MV-4-11 (cell line): Measurements from ENCODE around the gene CASS4.
A peak's percentile ranks its signal among the peaks of the same experiment; 100 is the strongest.

Experiments used
- DNase-seq: peaks from one replicate; lab custom pipeline; 2025; lab: John Stamatoyannopoulos, UW

Gene CASS4

DNA sequence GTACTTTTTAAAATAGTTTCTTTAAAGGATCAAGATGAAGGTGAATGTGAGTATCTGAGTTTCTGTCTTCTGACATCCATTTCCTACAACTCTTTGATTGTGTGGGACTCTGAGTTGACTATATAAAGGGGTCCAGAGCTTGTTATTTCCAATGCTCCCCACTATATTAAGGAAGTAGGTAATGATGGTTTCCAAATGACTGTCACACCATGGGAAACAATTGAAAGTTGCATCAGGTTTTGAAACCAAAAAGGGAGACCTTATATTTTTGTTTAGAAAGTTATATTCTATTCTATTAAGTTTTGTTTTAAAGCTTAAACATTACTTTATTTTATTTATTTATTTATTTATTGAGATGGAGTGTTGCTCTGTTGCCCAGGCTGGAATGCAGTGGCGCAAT, 11.2 kb downstream of the CASS4 start:
- DNase-seq = peak; percentile 48

DNA sequence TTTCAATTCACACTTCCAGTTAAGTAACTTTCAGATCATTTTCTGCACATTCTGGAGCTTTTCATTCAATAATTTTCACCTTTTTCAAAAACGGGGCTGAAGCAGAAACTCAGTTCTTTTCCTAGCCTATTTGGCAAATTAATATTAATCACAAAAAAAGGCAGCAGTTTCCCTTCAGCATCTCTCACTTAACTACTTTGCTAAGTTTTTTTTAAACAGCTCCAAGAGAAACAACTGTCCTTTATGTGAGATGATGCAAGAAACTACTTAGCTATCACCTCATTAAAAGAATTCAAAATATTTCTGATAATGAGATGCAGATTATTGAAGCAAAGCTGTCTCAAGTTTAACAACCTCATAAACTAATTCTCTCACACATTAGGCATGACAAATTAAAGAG, 11.8 kb downstream of the CASS4 start:
- no peak for DNase-seq

DNA sequence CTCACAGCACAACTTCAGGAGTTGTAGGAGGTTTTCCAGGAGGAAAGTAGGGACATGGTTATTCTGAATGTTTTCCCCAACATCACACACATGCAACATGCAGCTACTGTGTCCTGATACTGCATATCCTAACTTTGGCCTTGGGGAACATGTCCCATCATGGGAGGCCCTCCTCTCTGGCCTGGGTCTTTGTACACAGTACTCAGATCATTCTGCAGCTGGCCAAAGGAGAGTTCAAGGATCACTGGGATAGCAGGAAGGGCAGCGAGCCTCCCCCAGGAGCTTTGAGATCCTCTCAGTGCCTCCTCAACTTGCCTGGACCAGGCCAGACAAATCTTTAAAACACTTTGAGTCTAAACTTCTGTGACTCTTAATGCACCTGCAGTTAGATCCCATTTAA, 12.9 kb downstream of the CASS4 start:
- DNase-seq = no peak

GRCh38 chr20:56426026-56426425, 14.0 kb downstream of the CASS4 start:
- no peak for DNase-seq

GRCh38 chr20:56426926-56427325, 14.9 kb downstream of the CASS4 start:
- no peak for DNase-seq

DNA sequence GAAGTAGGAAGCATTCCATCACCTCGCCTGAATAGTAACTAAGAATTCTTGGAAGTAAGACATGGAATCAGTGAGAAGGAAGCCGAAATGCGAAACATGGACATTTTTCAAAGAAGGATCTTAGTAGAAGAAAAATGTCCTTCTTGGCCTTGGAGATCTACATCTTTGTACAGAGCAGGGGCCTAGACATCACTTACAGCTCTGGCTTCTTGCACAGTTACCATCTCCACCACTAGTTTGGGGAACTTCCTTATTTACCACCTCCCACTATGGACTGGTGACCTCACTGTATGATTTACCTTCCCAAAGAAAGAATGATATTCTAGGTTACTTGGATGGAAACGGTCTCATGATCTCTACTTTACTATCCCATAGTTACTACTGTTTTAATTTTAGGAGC, 15.7 kb downstream of the CASS4 start:
- peak; percentile 59 for DNase-seq

DNA sequence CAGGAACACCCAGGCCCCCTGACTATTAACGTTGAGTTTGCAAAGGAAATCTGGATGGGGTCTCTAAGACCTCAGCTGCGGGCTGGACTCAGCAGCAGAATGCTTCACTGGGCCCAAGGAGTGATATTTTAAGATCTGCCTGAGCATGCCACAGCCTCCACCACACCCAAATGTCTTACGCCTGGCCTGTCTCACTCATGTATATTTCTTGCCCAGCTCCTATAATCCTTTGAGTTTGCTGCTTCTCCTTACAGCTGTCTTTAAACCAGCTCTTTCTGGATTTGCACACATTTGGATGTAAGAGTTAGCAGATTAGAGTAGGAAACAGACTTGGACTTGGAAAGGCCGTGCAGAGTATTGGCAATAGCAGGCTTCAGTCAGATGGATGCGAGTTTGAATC, 16.4 kb downstream of the CASS4 start:
- no peak for DNase-seq

DNA sequence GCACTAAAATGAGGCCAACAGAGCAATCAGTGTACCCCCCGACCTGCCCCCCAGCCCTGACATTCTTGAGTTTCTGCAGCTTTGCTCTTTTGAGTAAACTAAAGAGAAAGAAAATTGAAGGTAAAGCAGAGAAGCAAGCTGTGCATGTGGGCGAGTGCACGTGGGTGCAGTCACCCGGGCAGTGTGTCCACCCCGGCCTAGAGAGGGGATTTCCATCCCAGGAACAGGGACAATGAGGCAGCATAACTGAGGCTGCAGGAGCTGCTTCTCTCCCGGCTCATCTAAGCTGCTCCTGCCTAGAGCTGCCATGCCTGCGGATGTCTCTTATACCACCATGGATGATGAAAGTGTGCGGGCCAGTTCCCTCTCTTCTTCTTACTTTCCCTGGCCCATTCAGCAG, 16.8 kb downstream of the CASS4 start:
- no peak for DNase-seq

DNA sequence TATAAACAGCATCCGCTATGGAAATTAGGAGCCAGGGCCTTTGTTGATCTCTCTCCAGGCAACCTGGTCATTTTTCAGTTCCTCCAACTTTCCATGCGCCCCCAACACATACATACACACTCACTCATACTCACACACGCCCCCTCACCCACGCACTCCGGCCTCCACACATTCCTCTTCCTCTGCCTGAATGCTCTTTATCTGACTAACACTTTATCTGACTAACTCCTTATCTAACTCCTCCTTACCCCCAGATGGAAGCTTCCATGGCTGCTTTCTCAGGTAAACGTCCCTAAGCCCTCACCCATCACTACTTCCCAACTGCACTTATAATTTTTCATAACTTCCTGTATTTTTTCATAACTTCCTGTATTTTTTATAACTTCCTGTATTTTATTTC, 17.4 kb downstream of the CASS4 start:
- DNase-seq = peak; percentile 44

GRCh38 chr20:56429941-56430340, 17.9 kb downstream of the CASS4 start:
- no peak for DNase-seq

GRCh38 chr20:56430461-56430860, 18.4 kb downstream of the CASS4 start:
- DNase-seq = no peak

- DNase-seq = no peak
These were observed 18.9 kb downstream of the CASS4 start for GRCh38 chr20:56430957-56431356.

- DNase-seq = no peak
These were observed 19.4 kb downstream of the CASS4 start for GRCh38 chr20:56431471-56431870.

DNA sequence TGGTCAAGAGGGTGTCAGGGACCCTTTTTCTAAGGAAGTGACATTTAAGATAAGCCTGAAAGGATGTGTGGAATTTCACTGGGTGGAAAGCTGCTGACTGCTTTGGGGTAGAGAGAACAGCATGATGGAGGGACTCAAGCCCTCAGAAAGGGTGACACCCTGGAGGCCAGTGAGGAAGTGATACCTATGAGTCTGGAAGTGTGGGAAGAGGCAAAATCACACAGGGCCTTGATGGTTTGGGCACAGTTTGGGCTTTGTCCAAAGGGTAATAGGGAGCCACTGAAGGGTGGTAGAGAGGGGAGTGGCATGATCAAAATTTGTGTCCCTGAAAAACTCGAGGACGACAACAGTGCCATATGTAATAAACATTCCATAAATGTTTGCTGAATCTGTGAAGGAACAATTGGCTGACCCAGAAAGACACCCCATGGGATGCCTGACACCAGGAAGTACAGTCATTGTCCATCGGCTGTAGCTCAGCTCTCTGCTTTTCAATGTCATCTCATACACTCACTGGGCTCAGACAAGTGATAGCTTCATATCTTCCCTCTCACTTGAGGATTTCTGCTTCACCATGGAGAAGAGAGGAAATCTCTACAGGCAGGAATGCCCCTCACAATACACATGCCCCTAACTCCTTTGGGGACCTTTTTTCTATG, 21.3 kb downstream of the CASS4 start:
- peak; percentile 21 for DNase-seq

DNA sequence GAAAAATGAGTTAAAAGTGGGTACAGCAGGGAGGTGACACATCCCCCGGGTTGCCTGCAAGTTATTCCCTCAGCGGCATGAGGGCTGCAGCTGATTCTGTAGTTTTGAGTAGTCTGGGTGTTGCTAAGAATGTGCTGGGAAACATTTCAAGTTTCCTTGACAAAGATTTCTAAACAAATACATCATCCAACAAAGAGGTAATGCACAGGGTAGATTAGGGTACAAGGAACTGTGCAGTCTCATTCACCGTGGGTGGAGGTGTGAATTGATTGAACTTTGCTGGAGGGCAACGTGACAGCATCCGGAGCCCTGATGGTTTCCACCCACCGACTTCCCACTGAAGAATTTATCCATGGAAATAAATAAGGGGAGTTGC, 21.8 kb downstream of the CASS4 start:
- no peak for DNase-seq

DNA sequence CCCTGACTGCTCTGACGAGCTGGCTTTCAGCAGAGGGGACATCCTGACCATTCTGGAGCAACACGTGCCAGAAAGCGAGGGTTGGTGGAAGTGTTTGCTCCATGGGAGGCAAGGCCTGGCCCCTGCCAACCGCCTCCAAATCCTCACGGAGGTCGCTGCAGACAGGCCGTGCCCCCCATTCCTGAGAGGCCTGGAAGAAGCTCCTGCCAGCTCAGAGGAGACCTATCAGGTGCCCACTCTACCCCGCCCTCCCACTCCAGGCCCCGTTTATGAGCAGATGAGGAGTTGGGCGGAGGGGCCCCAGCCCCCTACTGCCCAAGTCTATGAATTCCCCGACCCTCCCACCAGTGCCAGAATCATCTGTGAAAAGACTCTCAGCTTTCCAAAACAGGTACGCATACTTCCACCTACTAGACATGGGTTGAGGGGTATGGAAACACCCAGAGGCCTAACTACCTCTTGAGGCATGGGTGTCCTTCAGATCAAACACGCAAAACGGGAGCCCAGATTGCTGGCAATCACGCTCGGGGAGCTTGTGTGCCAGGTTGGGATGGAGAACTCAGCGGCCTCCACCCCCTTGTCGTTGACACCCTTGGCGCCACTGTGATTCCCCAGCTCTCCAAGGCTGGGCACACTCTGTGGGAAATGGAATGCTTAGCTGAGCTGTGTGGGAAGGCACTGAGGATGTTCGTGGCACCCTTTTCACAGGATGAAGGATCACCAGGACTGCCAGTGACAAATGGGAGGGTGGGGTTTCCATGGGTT, 25.3 kb downstream of the CASS4 start:
- DNase-seq = no peak

GRCh38 chr20:56438284-56438683, 26.2 kb downstream of the CASS4 start:
- DNase-seq = no peak

- peak; percentile 58 for DNase-seq
These were observed 27.8 kb downstream of the CASS4 start for GRCh38 chr20:56439771-56440291.

GRCh38 chr20:56440346-56441007, 28.4 kb downstream of the CASS4 start:
- no peak for DNase-seq

GRCh38 chr20:56442389-56443365, 30.6 kb downstream of the CASS4 start:
- DNase-seq = peak; percentile 73

GRCh38 chr20:56443654-56444540, 31.8 kb downstream of the CASS4 start:
- no peak for DNase-seq
